AG09309 (cell line): ENCODE data around the gene BMP8B.

Experiments
- DNase-seq: peaks from one replicate; pipeline ENCODE4 v3.0.0-alpha.2; 2010; ENCODE audit warnings: low read depth
- H3K4me3 ChIP-seq: 2 replicates; pipeline ENCODE4 v1.5.1; 2011; ENCODE audit warnings: mild to moderate bottlenecking, low read depth, low read length, moderate library complexity; ENCODE audit not compliant: control insufficient read depth
- TF ChIP-seq, protein P1 (sequence below): IDR thresholded peaks from 2 replicates; pipeline ENCODE4 v1.5.1; 2011; ENCODE audit warnings: mild to moderate bottlenecking, low read depth, low read length, inconsistent platforms; ENCODE audit not compliant: insufficient read depth, control insufficient read depth; ENCODE audit errors: missing control alignments

BMP8B gene

DNA sequence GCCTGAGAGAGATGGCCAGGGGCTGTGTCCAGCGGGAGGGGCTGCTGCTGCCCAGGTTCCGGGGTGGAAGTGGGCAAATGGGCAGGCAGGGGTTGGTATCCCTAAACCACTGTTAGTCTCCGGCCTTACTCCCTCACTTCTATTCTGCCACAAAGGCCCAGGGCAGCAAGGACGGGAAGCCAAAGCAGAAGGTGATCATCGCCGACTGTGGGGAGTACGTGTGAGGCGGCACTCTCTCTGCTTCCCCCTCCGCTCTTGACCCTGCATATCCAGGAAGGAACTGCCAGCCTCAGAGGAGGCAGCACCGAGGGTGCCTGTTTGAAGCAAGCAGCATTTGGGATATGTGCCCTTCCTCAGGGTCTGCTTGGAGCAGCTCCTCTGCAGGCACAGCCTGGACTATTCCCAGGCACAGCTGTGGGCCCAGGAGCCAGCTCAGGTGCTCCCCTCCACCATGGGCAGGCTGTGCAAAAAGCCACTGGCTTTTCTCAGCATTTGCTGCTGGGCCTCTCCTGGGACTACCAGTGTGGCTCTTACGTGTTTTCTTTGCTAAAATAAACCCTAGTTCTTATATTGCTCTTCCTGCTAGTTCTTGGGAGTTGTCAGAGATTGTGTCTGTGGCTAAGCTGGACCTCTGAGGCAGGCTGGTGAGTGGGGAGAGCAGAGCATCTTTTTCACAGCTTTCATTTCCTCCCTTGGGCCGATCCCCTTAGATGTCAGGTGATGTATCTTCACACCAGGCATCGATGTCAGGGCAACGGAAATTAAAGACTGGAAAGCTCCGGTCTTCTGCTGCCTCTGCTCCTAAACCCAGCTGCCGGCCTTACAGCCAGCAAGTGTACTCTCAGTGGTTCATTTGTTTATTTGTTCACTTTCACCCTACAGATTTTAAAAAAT, 35.3 kb downstream of the BMP8B start:
- TF ChIP-seq, protein P1, sequence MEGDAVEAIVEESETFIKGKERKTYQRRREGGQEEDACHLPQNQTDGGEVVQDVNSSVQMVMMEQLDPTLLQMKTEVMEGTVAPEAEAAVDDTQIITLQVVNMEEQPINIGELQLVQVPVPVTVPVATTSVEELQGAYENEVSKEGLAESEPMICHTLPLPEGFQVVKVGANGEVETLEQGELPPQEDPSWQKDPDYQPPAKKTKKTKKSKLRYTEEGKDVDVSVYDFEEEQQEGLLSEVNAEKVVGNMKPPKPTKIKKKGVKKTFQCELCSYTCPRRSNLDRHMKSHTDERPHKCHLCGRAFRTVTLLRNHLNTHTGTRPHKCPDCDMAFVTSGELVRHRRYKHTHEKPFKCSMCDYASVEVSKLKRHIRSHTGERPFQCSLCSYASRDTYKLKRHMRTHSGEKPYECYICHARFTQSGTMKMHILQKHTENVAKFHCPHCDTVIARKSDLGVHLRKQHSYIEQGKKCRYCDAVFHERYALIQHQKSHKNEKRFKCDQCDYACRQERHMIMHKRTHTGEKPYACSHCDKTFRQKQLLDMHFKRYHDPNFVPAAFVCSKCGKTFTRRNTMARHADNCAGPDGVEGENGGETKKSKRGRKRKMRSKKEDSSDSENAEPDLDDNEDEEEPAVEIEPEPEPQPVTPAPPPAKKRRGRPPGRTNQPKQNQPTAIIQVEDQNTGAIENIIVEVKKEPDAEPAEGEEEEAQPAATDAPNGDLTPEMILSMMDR = no peak
- H3K4me3 ChIP-seq = no peak overlapping the region
- DNase-seq = no peak

- no peak overlapping the region for H3K4me3 ChIP-seq
- TF ChIP-seq, protein P1 = no peak
- DNase-seq = no peak
Observed at GRCh38 chr1:39752703-39753102, 36.0 kb downstream of the BMP8B start.

- no peak overlapping the region for H3K4me3 ChIP-seq
- TF ChIP-seq, protein P1 = no peak
- DNase-seq = no peak
Observed at GRCh38 chr1:39751595-39751994, 37.1 kb downstream of the BMP8B start.

DNA sequence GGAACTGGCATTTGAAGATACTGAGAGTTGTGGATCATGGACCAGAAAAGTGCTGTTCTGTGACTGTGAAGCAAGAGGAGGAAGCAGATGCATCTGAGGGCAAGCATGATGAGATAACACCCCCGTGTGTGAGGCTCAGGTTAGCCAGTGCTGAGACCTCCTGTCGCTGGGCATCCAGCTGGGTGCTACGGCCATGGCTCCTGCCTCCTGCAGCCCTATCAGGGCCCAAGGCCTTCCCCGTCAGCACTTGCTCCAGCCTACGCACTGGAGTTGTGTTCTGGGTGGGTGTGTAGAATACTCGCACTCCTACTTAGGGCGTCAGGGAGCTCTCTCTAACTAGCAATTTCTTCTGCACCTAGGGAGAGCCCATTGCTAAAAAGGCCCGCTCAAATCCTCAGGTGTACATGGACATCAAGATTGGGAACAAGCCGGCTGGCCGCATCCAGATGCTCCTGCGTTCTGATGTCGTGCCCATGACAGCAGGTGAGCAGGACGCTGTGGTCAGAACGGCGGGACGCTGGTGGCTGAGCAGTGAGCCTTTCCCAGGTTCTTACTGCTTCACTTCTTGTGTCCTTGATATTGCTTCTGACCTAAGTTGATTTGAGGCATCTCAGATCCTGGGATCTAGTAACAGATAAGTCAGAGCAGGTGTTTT, 43.5 kb downstream of the BMP8B start:
- TF ChIP-seq, protein P1 = no peak
- H3K4me3 ChIP-seq = no peak overlapping the region
- DNase-seq = no peak

DNA sequence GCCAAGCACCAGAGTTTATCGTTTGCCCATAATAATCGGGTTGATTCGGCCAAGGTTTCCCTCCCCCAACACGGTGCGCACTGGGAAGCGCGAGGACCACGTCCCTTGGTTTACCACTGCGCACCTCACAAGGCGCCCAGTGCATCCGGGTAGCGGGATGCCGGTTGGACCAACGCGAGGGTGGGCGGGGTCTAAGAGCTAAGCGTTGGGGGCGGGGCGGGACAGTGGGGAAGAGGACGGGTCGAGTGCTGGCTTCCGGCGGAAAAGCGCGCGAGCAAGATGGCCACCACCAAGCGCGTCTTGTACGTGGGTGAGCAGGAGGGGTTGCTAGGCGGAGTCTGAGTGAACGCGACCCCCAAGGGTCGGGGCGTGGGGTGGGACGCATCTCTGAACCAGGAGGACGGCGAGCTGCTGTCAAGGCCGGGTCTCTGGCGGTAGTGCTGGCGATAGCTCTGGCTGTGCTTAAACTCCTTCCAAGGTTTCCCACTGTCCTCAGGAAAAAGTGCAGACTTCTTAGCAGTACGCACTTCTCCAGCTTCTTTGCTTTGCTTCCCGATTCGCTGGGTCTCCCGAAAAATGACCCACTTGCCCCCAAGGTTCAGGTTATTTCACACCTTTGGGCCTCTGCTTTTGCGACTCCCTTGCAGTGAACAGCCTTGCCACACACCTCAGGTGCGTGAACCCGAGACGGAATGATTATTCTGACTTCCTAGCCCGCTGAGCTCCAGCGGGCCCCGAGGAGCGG, 49.9 kb downstream of the BMP8B start, which contains the start of gene PPIE:
Gene PPIE (plus strand): TSS at position 261 of the 745 bp plus-strand sequence. CDS start 19 bp downstream, at position 280.
- TF ChIP-seq, protein P1 = no peak
- peak within 1 kb of the TSS; percentile 87 for H3K4me3 ChIP-seq
- peak; percentile 41 for DNase-seq

GRCh38 chr1:39737546-39738169, 51.0 kb downstream of the BMP8B start:
- TF ChIP-seq, protein P1 = no peak
- no peak for DNase-seq
- no peak overlapping the region for H3K4me3 ChIP-seq
